Astrocyte (in vitro differentiated cells and primary cell): ENCODE measurements around the gene PROSER2.

ENCODE experiments used
- CTCF ChIP-seq: IDR thresholded peaks from 2 replicates; pipeline ENCODE4 v1.5.1; 2011; ENCODE audit warnings: low read depth, mild to moderate bottlenecking, inconsistent platforms, low read length, moderate library complexity; ENCODE audit not compliant: insufficient read depth
- EZH2 ChIP-seq: IDR thresholded peaks from 2 replicates; pipeline ENCODE4 v1.6.1; 2012; ENCODE audit warnings: mild to moderate bottlenecking, low read length, inconsistent platforms; ENCODE audit not compliant: insufficient read depth

GRCh38 chr10:11827414-11827813, 4.3 kb downstream of the PROSER2 start:
- TF ChIP-seq CTCF (no peak), EZH2 (no peak)
